ENCODE measurements around the gene ZNF536.

GRCh38 chr19:30457484-30457883, 85.3 kb downstream of the ZNF536 start:
- TF ChIP-seq SMAD3 (CRISPR knock-in tag; IDR thresholded peaks at IDR 0.05) (no peak), ZNF782 (CRISPR knock-in tag; IDR thresholded peaks at IDR 0.05; ENCODE audit: borderline replicate concordance) (no peak)
